CD4-positive, alpha-beta T cell treated with Interleukin-17A for 1 hour (primary cell): ENCODE data around the gene JMJD8.
A peak's percentile ranks its signal among the peaks of the same experiment; 100 is the strongest.

Experiments used
- DNase-seq: peaks from one replicate; pipeline ENCODE4 v3.0.0-alpha.2; 2020

JMJD8 gene

GRCh38 chr16:658679-659571 is 25.2 kb downstream of the JMJD8 start:
- no peak for DNase-seq

GRCh38 chr16:657487-657886 is 26.6 kb downstream of the JMJD8 start:
- no peak for DNase-seq

GRCh38 chr16:654034-654433 is 30.1 kb downstream of the JMJD8 start:
- DNase-seq: no peak

- no peak for DNase-seq
Observed at GRCh38 chr16:652454-653305, 31.5 kb downstream of the JMJD8 start.

- DNase-seq: no peak
Observed at GRCh38 chr16:651844-652243, 32.3 kb downstream of the JMJD8 start.

- no peak for DNase-seq
Observed at GRCh38 chr16:649631-650030, 34.5 kb downstream of the JMJD8 start.

GRCh38 chr16:648781-649589 is 35.1 kb downstream of the JMJD8 start, which contains the start of gene WDR90:
TSS of gene WDR90 (plus strand) at chr16:649365. CDS start at chr16:649417, 52 bp downstream.
- DNase-seq: peak; percentile 91

GRCh38 chr16:648071-648780 is 35.9 kb downstream of the JMJD8 start:
- peak; percentile 43 for DNase-seq

GRCh38 chr16:647173-647902 is 36.8 kb downstream of the JMJD8 start:
- no peak for DNase-seq

GRCh38 chr16:646679-647172 is 37.4 kb downstream of the JMJD8 start:
- no peak for DNase-seq

- DNase-seq: no peak
Observed at GRCh38 chr16:645852-646678, 38.1 kb downstream of the JMJD8 start.

GRCh38 chr16:644556-644955 is 39.6 kb downstream of the JMJD8 start:
- no peak for DNase-seq

GRCh38 chr16:643050-643368 is 41.1 kb downstream of the JMJD8 start:
- DNase-seq: no peak

- DNase-seq: peak; percentile 34
Observed at GRCh38 chr16:642189-643049, 41.7 kb downstream of the JMJD8 start.

GRCh38 chr16:641326-642188 is 42.6 kb downstream of the JMJD8 start, which contains the start of gene MCRIP2:
TSS of gene MCRIP2 (plus strand) at chr16:641828. CDS start at chr16:641992, 164 bp downstream.
- DNase-seq: peak; percentile 67

GRCh38 chr16:640614-641013 is 43.5 kb downstream of the JMJD8 start:
- DNase-seq: no peak

GRCh38 chr16:638836-639235 is 45.3 kb downstream of the JMJD8 start:
- DNase-seq: no peak

- no peak for DNase-seq
Observed at GRCh38 chr16:638034-638543, 46.0 kb downstream of the JMJD8 start.
